HL-60 (cell line): ENCODE results near the gene RNF187.

Experiments used
- GABPA ChIP-seq: IDR thresholded peaks from 2 replicates; pipeline ENCODE4 v1.6.1; 2012; ENCODE audit warnings: low read depth
- POLR2AphosphoS5 ChIP-seq: IDR thresholded peaks from 2 replicates; pipeline ENCODE4 v1.6.1; 2012; ENCODE audit warnings: low read depth
- TF ChIP-seq, protein P1 (sequence below): IDR thresholded peaks from one replicate; pipeline ENCODE4 v1.5.1; 2011; ENCODE audit warnings: low read length, control low read depth, inconsistent platforms; ENCODE audit not compliant: insufficient read depth
- TF ChIP-seq, protein P2 (sequence below): IDR thresholded peaks from 2 replicates; pipeline ENCODE4 v1.6.1; 2012; ENCODE audit warnings: low read depth; ENCODE audit not compliant: insufficient replicate concordance

DNA sequence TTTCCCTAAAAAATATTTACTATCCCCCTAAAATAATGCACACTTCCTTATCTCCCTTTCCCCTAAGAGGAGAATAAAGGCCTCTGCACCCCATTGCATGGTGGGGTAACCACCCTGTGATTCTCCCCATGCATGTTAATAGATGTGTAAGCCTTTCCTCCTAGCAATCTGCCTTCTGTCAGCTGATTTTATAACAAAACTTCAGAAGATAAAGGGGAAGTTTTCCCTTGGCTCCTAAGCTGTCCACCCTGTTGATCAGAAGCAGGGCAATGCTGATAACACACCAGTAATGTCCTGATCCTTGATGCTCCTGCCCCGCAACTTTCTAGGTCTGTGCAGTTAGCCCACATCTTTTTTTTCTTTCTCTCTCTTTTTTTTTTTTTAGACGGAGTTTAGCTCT is 11.4 kb upstream of the RNF187 start:
- TF ChIP-seq, protein P1, sequence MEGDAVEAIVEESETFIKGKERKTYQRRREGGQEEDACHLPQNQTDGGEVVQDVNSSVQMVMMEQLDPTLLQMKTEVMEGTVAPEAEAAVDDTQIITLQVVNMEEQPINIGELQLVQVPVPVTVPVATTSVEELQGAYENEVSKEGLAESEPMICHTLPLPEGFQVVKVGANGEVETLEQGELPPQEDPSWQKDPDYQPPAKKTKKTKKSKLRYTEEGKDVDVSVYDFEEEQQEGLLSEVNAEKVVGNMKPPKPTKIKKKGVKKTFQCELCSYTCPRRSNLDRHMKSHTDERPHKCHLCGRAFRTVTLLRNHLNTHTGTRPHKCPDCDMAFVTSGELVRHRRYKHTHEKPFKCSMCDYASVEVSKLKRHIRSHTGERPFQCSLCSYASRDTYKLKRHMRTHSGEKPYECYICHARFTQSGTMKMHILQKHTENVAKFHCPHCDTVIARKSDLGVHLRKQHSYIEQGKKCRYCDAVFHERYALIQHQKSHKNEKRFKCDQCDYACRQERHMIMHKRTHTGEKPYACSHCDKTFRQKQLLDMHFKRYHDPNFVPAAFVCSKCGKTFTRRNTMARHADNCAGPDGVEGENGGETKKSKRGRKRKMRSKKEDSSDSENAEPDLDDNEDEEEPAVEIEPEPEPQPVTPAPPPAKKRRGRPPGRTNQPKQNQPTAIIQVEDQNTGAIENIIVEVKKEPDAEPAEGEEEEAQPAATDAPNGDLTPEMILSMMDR: no peak
- no peak for TF ChIP-seq POLR2AphosphoS5
- TF ChIP-seq, protein P2, sequence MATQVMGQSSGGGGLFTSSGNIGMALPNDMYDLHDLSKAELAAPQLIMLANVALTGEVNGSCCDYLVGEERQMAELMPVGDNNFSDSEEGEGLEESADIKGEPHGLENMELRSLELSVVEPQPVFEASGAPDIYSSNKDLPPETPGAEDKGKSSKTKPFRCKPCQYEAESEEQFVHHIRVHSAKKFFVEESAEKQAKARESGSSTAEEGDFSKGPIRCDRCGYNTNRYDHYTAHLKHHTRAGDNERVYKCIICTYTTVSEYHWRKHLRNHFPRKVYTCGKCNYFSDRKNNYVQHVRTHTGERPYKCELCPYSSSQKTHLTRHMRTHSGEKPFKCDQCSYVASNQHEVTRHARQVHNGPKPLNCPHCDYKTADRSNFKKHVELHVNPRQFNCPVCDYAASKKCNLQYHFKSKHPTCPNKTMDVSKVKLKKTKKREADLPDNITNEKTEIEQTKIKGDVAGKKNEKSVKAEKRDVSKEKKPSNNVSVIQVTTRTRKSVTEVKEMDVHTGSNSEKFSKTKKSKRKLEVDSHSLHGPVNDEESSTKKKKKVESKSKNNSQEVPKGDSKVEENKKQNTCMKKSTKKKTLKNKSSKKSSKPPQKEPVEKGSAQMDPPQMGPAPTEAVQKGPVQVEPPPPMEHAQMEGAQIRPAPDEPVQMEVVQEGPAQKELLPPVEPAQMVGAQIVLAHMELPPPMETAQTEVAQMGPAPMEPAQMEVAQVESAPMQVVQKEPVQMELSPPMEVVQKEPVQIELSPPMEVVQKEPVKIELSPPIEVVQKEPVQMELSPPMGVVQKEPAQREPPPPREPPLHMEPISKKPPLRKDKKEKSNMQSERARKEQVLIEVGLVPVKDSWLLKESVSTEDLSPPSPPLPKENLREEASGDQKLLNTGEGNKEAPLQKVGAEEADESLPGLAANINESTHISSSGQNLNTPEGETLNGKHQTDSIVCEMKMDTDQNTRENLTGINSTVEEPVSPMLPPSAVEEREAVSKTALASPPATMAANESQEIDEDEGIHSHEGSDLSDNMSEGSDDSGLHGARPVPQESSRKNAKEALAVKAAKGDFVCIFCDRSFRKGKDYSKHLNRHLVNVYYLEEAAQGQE: no peak
- no peak for TF ChIP-seq GABPA
